ENCODE results near the gene DZANK1.
A peak's percentile ranks its signal among the peaks of the same experiment; 100 is the strongest.

Gene DZANK1

GRCh38 chr20:18466574-18466893 lies 296 bp downstream of the DZANK1 start:
- Histone ChIP-seq H3K36me3 (peaks cover 16 to 29% (median 27%) of the 10 kb centered on the region in 11 experiments; a peak in 21 of 22 replicates), H3K27ac (peak overlapping the region in 9 of 11 experiments; percentile 83 to 96 (median 90); a peak in 12 of 22 replicates), H3K4me3 (peak overlapping the region; percentile 84 to 99 (median 90)), H3K4me1 (peaks cover 15 to 25% (median 20%) of the 10 kb centered on the region in 10 experiments), H3K4me2 (peak overlapping the region; percentile 82 to 95 (median 90)), H4K20me1 (peaks cover 0 to 23% (median 0%) of the 10 kb centered on the region in 11 experiments; a peak in 5 of 22 replicates), H3K9me3 (replicated peaks in 1 of 11) (no peaks in the 10 kb centered on the region), H3K27me3 (no peaks in the 10 kb centered on the region), H3K9ac (peak overlapping the region; percentile 76 to 93 (median 87))
- no peak for TF ChIP-seq Cebpa-rat (IDR thresholded peaks at IDR 0.05)

GRCh38 chr20:18465536-18466200 lies 1.2 kb downstream of the DZANK1 start:
- peaks cover 0 to 17% (median 0%) of the 10 kb centered on the region in 11 experiments; a peak in 4 of 22 replicates for H4K20me1 ChIP-seq
- peak overlapping the region in 10 of 11 experiments; percentile 82 to 95 (median 90); a peak in 15 of 22 replicates for H3K4me2 ChIP-seq
- peak overlapping the region in 3 of 10 experiments; percentile 84 to 92 (median 90); a peak in 3 of 20 replicates for H3K4me3 ChIP-seq
- peak overlapping the region in 1 of 11 experiments; percentile 92; a peak in 3 of 22 replicates for H3K9ac ChIP-seq
- no peak for TF ChIP-seq Cebpa-rat (IDR thresholded peaks at IDR 0.05)
- H3K4me1 ChIP-seq = peaks cover 15 to 25% (median 20%) of the 10 kb centered on the region in 10 experiments
- peaks cover 8 to 21% (median 18%) of the 10 kb centered on the region in 11 experiments; a peak in 20 of 22 replicates for H3K36me3 ChIP-seq
- no peak overlapping the region for H3K27ac ChIP-seq
- H3K9me3 ChIP-seq (replicated peaks in 1 of 11) = no peaks in the 10 kb centered on the region
- no peaks in the 10 kb centered on the region for H3K27me3 ChIP-seq

- H3K4me2 ChIP-seq = no peak overlapping the region
- no peaks in the 10 kb centered on the region for H3K27me3 ChIP-seq
- H3K27ac ChIP-seq = no peak overlapping the region
- peaks cover 0 to 12% (median 4%) of the 10 kb centered on the region in 11 experiments; a peak in 5 of 22 replicates for H3K9me3 ChIP-seq (replicated peaks in 1 of 11)
- H4K20me1 ChIP-seq = no peaks in the 10 kb centered on the region
- H3K36me3 ChIP-seq = no peaks in the 10 kb centered on the region
- H3K4me1 ChIP-seq = no peaks in the 10 kb centered on the region
- H3K4me3 ChIP-seq = no peak overlapping the region
- H3K9ac ChIP-seq = no peak overlapping the region
- TF ChIP-seq Cebpa-rat (IDR thresholded peaks at IDR 0.05) = no peak
Measured at GRCh38 chr20:18456600-18456999, 10.2 kb downstream of the DZANK1 start.

- H3K4me2 ChIP-seq = no peak overlapping the region
- no peak for TF ChIP-seq Cebpa-rat (IDR thresholded peaks at IDR 0.05)
- no peaks in the 10 kb centered on the region for H4K20me1 ChIP-seq
- H3K27me3 ChIP-seq = no peaks in the 10 kb centered on the region
- no peaks in the 10 kb centered on the region for H3K9me3 ChIP-seq (replicated peaks in 1 of 11)
- H3K4me3 ChIP-seq = no peak overlapping the region
- H3K9ac ChIP-seq = no peak overlapping the region
- no peaks in the 10 kb centered on the region for H3K4me1 ChIP-seq
- no peak overlapping the region for H3K27ac ChIP-seq
- no peaks in the 10 kb centered on the region for H3K36me3 ChIP-seq
Measured at GRCh38 chr20:18443886-18444285, 22.9 kb downstream of the DZANK1 start.

GRCh38 chr20:18440403-18440802 lies 26.4 kb downstream of the DZANK1 start:
- Histone ChIP-seq H3K27ac (no peak overlapping the region), H3K4me2 (no peak overlapping the region), H3K4me3 (no peak overlapping the region), H3K27me3 (no peaks in the 10 kb centered on the region), H4K20me1 (no peaks in the 10 kb centered on the region), H3K36me3 (no peaks in the 10 kb centered on the region), H3K9me3 (replicated peaks in 1 of 11) (peaks cover 0 to 6% (median 0%) of the 10 kb centered on the region in 11 experiments; a peak in 3 of 22 replicates), H3K4me1 (peaks cover 4 to 13% (median 11%) of the 10 kb centered on the region in 10 experiments; a peak in 12 of 20 replicates), H3K9ac (no peak overlapping the region)
- TF ChIP-seq Cebpa-rat (IDR thresholded peaks at IDR 0.05) = no peak

- TF ChIP-seq Cebpa-rat (IDR thresholded peaks at IDR 0.05) = no peak
- peak overlapping the region; percentile 7 to 69 (median 46); a peak in 19 of 22 replicates for H3K4me2 ChIP-seq
- no peak overlapping the region for H3K9ac ChIP-seq
- H3K27ac ChIP-seq = peak overlapping the region in 10 of 11 experiments; percentile 15 to 69 (median 57); a peak in 15 of 22 replicates
- H3K36me3 ChIP-seq = no peaks in the 10 kb centered on the region
- H4K20me1 ChIP-seq = no peaks in the 10 kb centered on the region
- peaks cover 0 to 6% (median 0%) of the 10 kb centered on the region in 11 experiments; a peak in 3 of 22 replicates for H3K9me3 ChIP-seq (replicated peaks in 1 of 11)
- H3K4me1 ChIP-seq = peaks cover 4 to 13% (median 11%) of the 10 kb centered on the region in 10 experiments; a peak in 12 of 20 replicates
- no peaks in the 10 kb centered on the region for H3K27me3 ChIP-seq
- H3K4me3 ChIP-seq = no peak overlapping the region
Measured at GRCh38 chr20:18436847-18437246, 30.0 kb downstream of the DZANK1 start.

- H4K20me1 ChIP-seq = no peaks in the 10 kb centered on the region
- no peak overlapping the region for H3K9ac ChIP-seq
- H3K4me1 ChIP-seq = peaks cover 0 to 5% (median 1%) of the 10 kb centered on the region in 10 experiments; a peak in 8 of 20 replicates
- peaks cover 0 to 5% (median 0%) of the 10 kb centered on the region in 11 experiments; a peak in 3 of 22 replicates for H3K9me3 ChIP-seq (replicated peaks in 1 of 11)
- no peak overlapping the region for H3K4me3 ChIP-seq
- H3K4me2 ChIP-seq = no peak overlapping the region
- no peaks in the 10 kb centered on the region for H3K27me3 ChIP-seq
- no peak overlapping the region for H3K27ac ChIP-seq
- no peak for TF ChIP-seq Cebpa-rat (IDR thresholded peaks at IDR 0.05)
- no peaks in the 10 kb centered on the region for H3K36me3 ChIP-seq
Measured at GRCh38 chr20:18431206-18431605, 35.6 kb downstream of the DZANK1 start.

- H3K4me1 ChIP-seq = no peaks in the 10 kb centered on the region
- no peak overlapping the region for H3K4me3 ChIP-seq
- H3K27me3 ChIP-seq = no peaks in the 10 kb centered on the region
- no peak overlapping the region for H3K27ac ChIP-seq
- H4K20me1 ChIP-seq = no peaks in the 10 kb centered on the region
- no peak overlapping the region for H3K9ac ChIP-seq
- H3K9me3 ChIP-seq (replicated peaks in 1 of 11) = no peaks in the 10 kb centered on the region
- no peaks in the 10 kb centered on the region for H3K36me3 ChIP-seq
- no peak overlapping the region for H3K4me2 ChIP-seq
- no peak for TF ChIP-seq Cebpa-rat (IDR thresholded peaks at IDR 0.05)
Measured at GRCh38 chr20:18430172-18430826, 36.5 kb downstream of the DZANK1 start.

- Histone ChIP-seq H4K20me1 (no peaks in the 10 kb centered on the region), H3K9ac (no peak overlapping the region), H3K4me2 (no peak overlapping the region), H3K4me1 (no peaks in the 10 kb centered on the region), H3K9me3 (replicated peaks in 1 of 11) (no peaks in the 10 kb centered on the region), H3K27me3 (no peaks in the 10 kb centered on the region), H3K36me3 (no peaks in the 10 kb centered on the region), H3K27ac (no peak overlapping the region), H3K4me3 (no peak overlapping the region)
- TF ChIP-seq Cebpa-rat (IDR thresholded peaks at IDR 0.05) = no peak
Measured at GRCh38 chr20:18428490-18429173, 38.2 kb downstream of the DZANK1 start.
